Measurements from ENCODE around the gene AR. TPM values are rescaled to one million over a fixed set of nuclear protein-coding genes. Genes with fewer than 3 reads are reported as not detected.
A peak's percentile ranks its signal among the peaks of the same experiment; 100 is the strongest.

Gene AR
- total and polyA plus RNA-seq, 2 of the 8 experiments (the other 6 are each of a cell fraction or from before 2014, with no cell fraction given): 7.1 to 10.7 TPM

DNA sequence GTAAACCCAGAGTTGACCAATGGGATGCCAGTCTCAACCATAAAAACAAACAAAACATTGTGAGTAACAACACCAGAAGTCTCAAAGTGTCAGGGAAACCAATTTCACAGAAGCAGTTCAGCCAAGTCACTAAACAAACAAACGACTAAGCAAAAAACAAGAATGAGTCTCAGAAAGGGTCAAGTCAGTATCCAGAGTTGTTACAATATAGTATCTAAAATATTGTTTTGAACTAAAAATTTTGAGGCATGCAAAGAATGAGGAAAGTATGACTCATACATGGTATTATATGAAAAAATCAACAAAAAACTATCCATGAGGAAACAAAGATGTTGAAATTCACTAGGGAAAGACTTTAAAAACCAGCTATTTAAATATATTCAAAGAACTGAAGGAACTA lies 70.6 kb downstream of the AR start:
- no peak overlapping the region for H3K27ac ChIP-seq (ENCODE audit: low read depth, low read length)
- no peak overlapping the region for H3K9ac ChIP-seq (replicated peaks in 1 of 4; ENCODE audit: extremely low read depth in 1 of 4, low read depth in 3 of 4, low read length in 3 of 4)
- H4K5ac ChIP-seq (ENCODE audit: insufficient read length, low read depth, low read length): no peak overlapping the region
- no peak overlapping the region for H2BK12ac ChIP-seq (ENCODE audit: low read depth, low read length)
- H3K23ac ChIP-seq (ENCODE audit: insufficient read length): no peak overlapping the region
- H2BK5ac ChIP-seq (ENCODE audit: low read depth, low read length): no peak overlapping the region
- no peaks in the 10 kb centered on the region for H3K27me3 ChIP-seq (replicated peaks in 1 of 4; ENCODE audit: control insufficient read depth in 3 of 4, extremely low read depth in 1 of 4, insufficient read depth in 3 of 4, low read length in 3 of 4)
- ChIA-PET CTCF (ENCODE audit: partially characterized antibody) (no interaction called here), POLR2A (ENCODE audit: partially characterized antibody) (no interaction called here)
- H3K36me3 ChIP-seq (ENCODE audit: control insufficient read depth in 2 of 4, insufficient read depth in 4 of 4, low read length in 3 of 4): no peaks in the 10 kb centered on the region
- no peak overlapping the region for H4K91ac ChIP-seq (replicated peaks; ENCODE audit: insufficient read length, low read length)
- no peaks in the 10 kb centered on the region for H4K20me1 ChIP-seq (replicated peaks in 1 of 2; ENCODE audit: control insufficient read depth in 1 of 2, insufficient read depth in 2 of 2, low read length in 2 of 2)
- TF ChIP-seq BACH1 (IDR thresholded peaks at IDR 0.05; ENCODE audit: low read length) (peak; percentile 81), MAFK (IDR thresholded peaks at IDR 0.05; ENCODE audit: low read depth, low read length) (peak; percentile 58), RXRA (IDR thresholded peaks at IDR 0.05; ENCODE audit: insufficient read depth, low read depth, low read length) (no peak), BRCA1 (IDR thresholded peaks at IDR 0.05; ENCODE audit: low read depth, low read length) (no peak)
- H3K79me2 ChIP-seq (ENCODE audit: control insufficient read depth in 1 of 2, insufficient read depth in 2 of 2, low read length in 2 of 2): no peaks in the 10 kb centered on the region
- H2BK120ac ChIP-seq (replicated peaks; ENCODE audit: low read depth, low read length): no peak overlapping the region
- no peak overlapping the region for H3K18ac ChIP-seq (ENCODE audit: extremely low read depth, low read length)
- no peaks in the 10 kb centered on the region for H3K79me1 ChIP-seq (ENCODE audit: low read depth, low read length)
- no peak overlapping the region for H3K14ac ChIP-seq (ENCODE audit: insufficient read length)
- H3K23me2 ChIP-seq (ENCODE audit: low read depth, low read length): no peaks in the 10 kb centered on the region
- H3K4ac ChIP-seq (replicated peaks; ENCODE audit: insufficient read length, low read depth, low read length): no peak overlapping the region
- no peak for DNase-seq (ENCODE audit: low read depth in 1 of 2, low spot score in 2 of 2)
- no peaks in the 10 kb centered on the region for H3K4me1 ChIP-seq (replicated peaks in 1 of 4; ENCODE audit: control insufficient read depth in 3 of 4, insufficient read depth in 4 of 4, low read length in 3 of 4)
- H2BK20ac ChIP-seq (ENCODE audit: low read length): no peak overlapping the region
- H4K8ac ChIP-seq (ENCODE audit: extremely low read depth, insufficient read depth, low read length): no peak overlapping the region
- H3K56ac ChIP-seq (replicated peaks; ENCODE audit: insufficient read length, low read depth, low read length): no peak overlapping the region
- no peak overlapping the region for H2AFZ ChIP-seq (ENCODE audit: low read length)
- H3K4me2 ChIP-seq (ENCODE audit: insufficient read depth in 1 of 2, low read depth in 2 of 2, low read length in 2 of 2): no peak overlapping the region
- H3K4me3 ChIP-seq (ENCODE audit: extremely low read depth in 1 of 4, insufficient read depth in 2 of 4, low read depth in 3 of 4, low read length in 4 of 4): no peak overlapping the region
- no peak overlapping the region for H2AK5ac ChIP-seq (ENCODE audit: low read depth, low read length)
- no peak overlapping the region for H2BK15ac ChIP-seq (ENCODE audit: low read length)
- no peak for FAIRE-seq
- WGBS, 2 experiments (ENCODE audit: extremely low coverage in 1 of 2, insufficient coverage in 1 of 2, insufficient read length in 1 of 2, insufficient replicate concordance in 2 of 2, low coverage in 1 of 2, low lambda C conversion rate in 2 of 2, missing lambda C conversion rate in 1 of 2): 88% methylated on average over 1 of the region's 1 CpG; no CpG with 5 or more reads in 1 of the 2 experiments
- H3K9me3 ChIP-seq (ENCODE audit: insufficient read depth in 2 of 2, low read depth in 1 of 2, low read length in 1 of 2): no peaks in the 10 kb centered on the region

Measured in H1 (cell line).